Adrenal gland (tissue), 19 donors: Measurements from ENCODE around the gene DNAJC3. TPM values are rescaled to one million over a fixed set of nuclear protein-coding genes. Genes with fewer than 3 reads are reported as not detected.
A peak's percentile ranks its signal among the peaks of the same experiment; 100 is the strongest.

Experiments used
- DNase-seq, 7 donors: peaks; one replicate each; pipeline ENCODE4 v3.0.0-alpha.2; 2019 to 2020
- H3K27ac ChIP-seq, 5 donors: fragments of 200-600 bp; sonication (generic) in 4 of 5; 1 replicate in 3 of 5; 2 replicates in 2 of 5; pipeline versions ENCODE4 v1.5.1 to v1.8.0; 2016 to 2020; ENCODE audit warnings: mild to moderate bottlenecking in 1 of 5
- H3K27me3 ChIP-seq: fragments of 200-600 bp; 2 replicates; pipeline ENCODE4 v1.8.0; 2021
- H3K36me3 ChIP-seq, 2 donors: fragments of 200-600 bp; replicated peaks in 1 of 2; 1 replicate in 1 of 2; 2 replicates in 1 of 2; pipeline versions ENCODE4 v1.5.1 to v1.8.0; 2018 to 2022
- H3K4me1 ChIP-seq, 2 donors: fragments of 200-600 bp; replicated peaks in 1 of 2; 1 replicate in 1 of 2; 2 replicates in 1 of 2; pipeline versions ENCODE4 v1.5.1 to v1.8.0; 2018 to 2021
- H3K4me3 ChIP-seq, 4 donors: fragments of 200-600 bp; sonication (generic) in 3 of 4; one replicate each; pipeline ENCODE4 v1.5.1; 2016 to 2018
- H3K9me3 ChIP-seq, 3 donors: fragments of 200-600 bp; sonication (generic) in 1 of 3; replicated peaks in 1 of 3; 1 replicate in 2 of 3; 2 replicates in 1 of 3; pipeline versions ENCODE4 v1.5.1 to v1.8.0; 2016 to 2021
- POLR2A ChIP-seq, 2 donors: fragments of 450-650 bp; IDR thresholded peaks; one replicate each; pipeline ENCODE4 v1.6.1; 2017; ENCODE audit warnings: antibody characterized with exemption in 2 of 2, mild to moderate bottlenecking in 2 of 2, moderate library complexity in 1 of 2
- WGBS, 4 donors: extraction: QIAGEN DNeasy Blood & Tissue Kit in 2 of 4; methylation state at CpG; one replicate each; pipeline versions ENCODE4 v1.1.5 to v1.1.7; 2013 to 2017; 5-methylcytosine and 5-hydroxymethylcytosine counted together
- intact Hi-C, 2 donors: fragments of 100-400 bp; cut with DNase I; formaldehyde crosslinking; loops; one replicate each; pipeline versions ENCODE4 v1.14.1 to v1.15.0; 2022 to 2023
- long read RNA-seq, 10 donors: library from polyadenylated mRNA in 3 of 10; unstranded in 2 of 10; stranded (forward) in 1 of 10; transcript quantifications; one replicate each; pipeline ENCODE4 v2.0.0 and lab custom pipeline, GENCODE V29; 2021 to 2026
- polyA plus RNA-seq, 3 donors: library from polyadenylated mRNA; stranded (reverse); fragments of 200-250 nt in 2 of 3; fragments of 350-450 nt in 1 of 3; fragmentation: Illumina TruSeq in 1 of 3; extraction: RNeasy Lipid Tissue Mini Kit (QIAGEN cat#74804) in 1 of 3; gene quantifications; one replicate each; pipeline ENCODE4 v1.2.3, GENCODE V29; 2013 to 2014
- total RNA-seq, 9 donors: library from RNA; depleted of rRNA in 4 of 9; stranded (reverse); fragments of >200 nt in 4 of 9; fragments of 120-200 nt in 1 of 9; fragmentation: NEBNext Ultra II Directional in 1 of 9; extraction: Animal tissue kit (Norgen Biotek cat#: 25700) in 1 of 9; gene quantifications; one replicate each; pipeline versions ENCODE4 v1.1.0 to v1.2.4, GENCODE V29; 2013 to 2023
- TF ChIP-seq, protein P1 (sequence below), 6 experiments: fragments of 450-650 bp in 4 of 6; fragments of 200-600 bp in 2 of 6; sonication (generic) in 1 of 6; IDR thresholded peaks; 1 replicate in 5 of 6; 2 replicates in 1 of 6; pipeline versions ENCODE4 v1.5.1 to v1.8.0; 2016 to 2021; ENCODE audit warnings: antibody characterized with exemption in 6 of 6, mild to moderate bottlenecking in 2 of 6, moderate library complexity in 1 of 6
- donor health status: healthy with polysubstance abuse.
- donor health status: Bipolar disorder and iron deficiency.
- donor health status: DM: yes; HTN: yes; CAD: no.
- donor health status: DM: no; HTN: no; CAD: no.
- donor health status: DM: no; HTN: no; CAD: no.
- donor health status: DM: yes; HTN: yes; CAD: no.

Gene DNAJC3, protein sequence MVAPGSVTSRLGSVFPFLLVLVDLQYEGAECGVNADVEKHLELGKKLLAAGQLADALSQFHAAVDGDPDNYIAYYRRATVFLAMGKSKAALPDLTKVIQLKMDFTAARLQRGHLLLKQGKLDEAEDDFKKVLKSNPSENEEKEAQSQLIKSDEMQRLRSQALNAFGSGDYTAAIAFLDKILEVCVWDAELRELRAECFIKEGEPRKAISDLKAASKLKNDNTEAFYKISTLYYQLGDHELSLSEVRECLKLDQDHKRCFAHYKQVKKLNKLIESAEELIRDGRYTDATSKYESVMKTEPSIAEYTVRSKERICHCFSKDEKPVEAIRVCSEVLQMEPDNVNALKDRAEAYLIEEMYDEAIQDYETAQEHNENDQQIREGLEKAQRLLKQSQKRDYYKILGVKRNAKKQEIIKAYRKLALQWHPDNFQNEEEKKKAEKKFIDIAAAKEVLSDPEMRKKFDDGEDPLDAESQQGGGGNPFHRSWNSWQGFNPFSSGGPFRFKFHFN
- total RNA-seq (10 to 100 TPM; 37.4 to 99.0 (median 47.2) TPM), polyA plus RNA-seq (10 to 100 TPM in 1 of 3 donors, 1 to 10 TPM in 2; 8.7 to 71.0 (median 9.4) TPM)
- long read RNA-seq, donor 1, full-length matches to known transcripts: 7 of 7 reads
- long read RNA-seq, donor 1, partial matches to known transcripts: 0 of 7 reads
- long read RNA-seq, donor 1, other reads (novel, unspliced or antisense): 0 of 7 reads
- long read RNA-seq, donor 2, full-length matches to known transcripts: 4 of 4 reads
- long read RNA-seq, donor 2, partial matches to known transcripts: 0 of 4 reads
- long read RNA-seq, donor 2, other reads (novel, unspliced or antisense): 0 of 4 reads
- long read RNA-seq, donor 3, full-length matches to known transcripts: 6 of 6 reads
- long read RNA-seq, donor 3, partial matches to known transcripts: 0 of 6 reads
- long read RNA-seq, donor 3, other reads (novel, unspliced or antisense): 0 of 6 reads
- long read RNA-seq, donor 4, full-length matches to known transcripts: 4 of 117 reads
- long read RNA-seq, donor 4, partial matches to known transcripts: 31 of 117 reads
- long read RNA-seq, donor 4, other reads (novel, unspliced or antisense): 82 of 117 reads
- long read RNA-seq, donor 5, full-length matches to known transcripts: 16 of 22 reads
- long read RNA-seq, donor 5, partial matches to known transcripts: 1 of 22 reads
- long read RNA-seq, donor 5, other reads (novel, unspliced or antisense): 5 of 22 reads
- long read RNA-seq, donor 6, full-length matches to known transcripts: 2 of 39 reads
- long read RNA-seq, donor 6, partial matches to known transcripts: 35 of 39 reads
- long read RNA-seq, donor 6, other reads (novel, unspliced or antisense): 2 of 39 reads
- long read RNA-seq, donor 7, full-length matches to known transcripts: 2 of 2 reads
- long read RNA-seq, donor 7, partial matches to known transcripts: 0 of 2 reads
- long read RNA-seq, donor 7, other reads (novel, unspliced or antisense): 0 of 2 reads
- long read RNA-seq, donor 8, full-length matches to known transcripts: 8 of 8 reads
- long read RNA-seq, donor 8, partial matches to known transcripts: 0 of 8 reads
- long read RNA-seq, donor 8, other reads (novel, unspliced or antisense): 0 of 8 reads
- long read RNA-seq, donor 9, full-length matches to known transcripts: 4 of 4 reads
- long read RNA-seq, donor 9, partial matches to known transcripts: 0 of 4 reads
- long read RNA-seq, donor 9, other reads (novel, unspliced or antisense): 0 of 4 reads
- long read RNA-seq, donor 10, full-length matches to known transcripts: 1 of 1 reads
- long read RNA-seq, donor 10, partial matches to known transcripts: 0 of 1 reads
- long read RNA-seq, donor 10, other reads (novel, unspliced or antisense): 0 of 1 reads

DNA sequence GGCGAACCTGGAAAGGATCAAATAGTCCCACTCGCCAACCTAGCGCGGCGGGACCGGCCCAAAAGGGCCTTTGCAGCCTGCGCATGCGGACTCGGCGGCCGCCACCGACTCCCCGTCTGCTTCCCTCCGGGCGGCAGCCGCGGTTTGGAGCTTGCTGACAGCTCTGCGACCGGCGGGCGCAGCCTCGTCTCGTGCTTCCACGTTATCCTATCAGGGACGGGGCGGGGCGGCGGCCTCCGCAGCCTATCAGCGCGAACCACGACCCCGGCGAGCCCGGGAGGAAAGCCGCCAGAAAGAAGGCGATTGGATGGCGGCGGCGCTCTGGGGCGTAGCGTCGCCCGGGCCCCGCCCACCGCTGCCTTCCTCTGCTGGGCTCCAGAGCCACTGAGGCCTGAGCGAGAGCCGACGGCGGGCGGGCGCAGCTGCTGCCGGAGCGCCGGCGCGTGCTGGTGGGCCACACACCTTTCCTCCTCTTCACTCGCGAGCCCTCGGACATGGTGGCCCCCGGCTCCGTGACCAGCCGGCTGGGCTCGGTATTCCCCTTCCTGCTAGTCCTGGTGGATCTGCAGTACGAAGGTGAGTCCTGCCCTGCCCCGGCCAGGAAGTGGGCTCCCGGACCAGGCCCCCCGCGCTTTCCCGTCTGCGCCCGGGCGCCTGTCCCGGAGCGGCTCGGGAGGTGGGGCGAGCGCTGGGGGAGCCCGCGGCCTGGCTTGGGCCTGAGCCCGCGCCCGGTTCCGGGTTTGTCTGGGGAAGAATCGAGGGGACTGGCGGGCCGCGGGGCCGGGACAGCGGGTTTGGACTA is at the start of gene DNAJC3:
Gene DNAJC3 (plus strand): TSS at position 378 of the 802 bp plus-strand sequence. CDS start 117 bp downstream, at position 495.
- Histone ChIP-seq H3K36me3 (no peaks in the 10 kb centered on the region), H3K9me3 (no peaks in the 10 kb centered on the region), H3K4me3 (peak within 1 kb of the TSS; percentile 40 to 97 (median 86)), H3K4me1 (peaks cover 6 to 47% of the 10 kb centered on the region in 2 donors), H3K27me3 (no peaks in the 10 kb centered on the region), H3K27ac (peak within 1 kb of the TSS; percentile 89 to 98 (median 95))
- peak; percentile 99 for DNase-seq
- TF ChIP-seq, protein P1, sequence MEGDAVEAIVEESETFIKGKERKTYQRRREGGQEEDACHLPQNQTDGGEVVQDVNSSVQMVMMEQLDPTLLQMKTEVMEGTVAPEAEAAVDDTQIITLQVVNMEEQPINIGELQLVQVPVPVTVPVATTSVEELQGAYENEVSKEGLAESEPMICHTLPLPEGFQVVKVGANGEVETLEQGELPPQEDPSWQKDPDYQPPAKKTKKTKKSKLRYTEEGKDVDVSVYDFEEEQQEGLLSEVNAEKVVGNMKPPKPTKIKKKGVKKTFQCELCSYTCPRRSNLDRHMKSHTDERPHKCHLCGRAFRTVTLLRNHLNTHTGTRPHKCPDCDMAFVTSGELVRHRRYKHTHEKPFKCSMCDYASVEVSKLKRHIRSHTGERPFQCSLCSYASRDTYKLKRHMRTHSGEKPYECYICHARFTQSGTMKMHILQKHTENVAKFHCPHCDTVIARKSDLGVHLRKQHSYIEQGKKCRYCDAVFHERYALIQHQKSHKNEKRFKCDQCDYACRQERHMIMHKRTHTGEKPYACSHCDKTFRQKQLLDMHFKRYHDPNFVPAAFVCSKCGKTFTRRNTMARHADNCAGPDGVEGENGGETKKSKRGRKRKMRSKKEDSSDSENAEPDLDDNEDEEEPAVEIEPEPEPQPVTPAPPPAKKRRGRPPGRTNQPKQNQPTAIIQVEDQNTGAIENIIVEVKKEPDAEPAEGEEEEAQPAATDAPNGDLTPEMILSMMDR (IDR thresholded peaks at IDR 0.05): no peak
- peak; percentile 95 to 99 for TF ChIP-seq POLR2A (IDR thresholded peaks at IDR 0.05)
- WGBS, 4 donors: 0 to 7% (median 1%) methylated on average over 3 to 90 of the region's 90 CpGs
- intact Hi-C loops: no loop called here

DNA sequence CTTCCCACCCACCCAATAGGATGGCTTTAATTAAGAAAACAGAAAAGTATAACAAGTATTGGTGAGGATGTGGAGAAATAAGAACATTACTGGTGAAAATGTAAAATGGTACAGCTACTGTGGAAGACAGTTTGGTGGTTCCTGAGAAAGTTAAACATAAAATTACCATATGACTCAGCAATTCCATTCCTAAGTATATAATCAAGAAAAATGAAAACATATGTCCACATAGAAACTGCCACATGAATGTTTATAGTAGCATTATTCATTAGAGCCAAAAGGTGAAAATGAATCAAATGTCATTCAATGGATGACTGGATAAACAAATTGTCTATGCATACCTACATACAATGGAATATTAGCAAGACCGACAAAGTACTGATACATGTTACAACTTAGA is 49.3 kb upstream of the DNAJC3 start:
- no peak for TF ChIP-seq POLR2A (IDR thresholded peaks at IDR 0.05)
- TF ChIP-seq, protein P1 (IDR thresholded peaks at IDR 0.05): no peak
- WGBS, 4 donors: 94 to 100% (median 99%) methylated on average over 1 of the region's 1 CpG
- intact Hi-C loops: loop anchor here in 1 of 2 donors (10.0 kb wide), 1 partner anchor 207 kb away; no protein-coding TSS in a partner anchor
- no peak for DNase-seq
- Histone ChIP-seq H3K4me1 (no peaks in the 10 kb centered on the region), H3K27me3 (no peaks in the 10 kb centered on the region), H3K27ac (no peak overlapping the region), H3K36me3 (peaks cover 0 to 8% of the 10 kb centered on the region in 2 donors), H3K4me3 (no peak overlapping the region), H3K9me3 (no peaks in the 10 kb centered on the region)

DNA sequence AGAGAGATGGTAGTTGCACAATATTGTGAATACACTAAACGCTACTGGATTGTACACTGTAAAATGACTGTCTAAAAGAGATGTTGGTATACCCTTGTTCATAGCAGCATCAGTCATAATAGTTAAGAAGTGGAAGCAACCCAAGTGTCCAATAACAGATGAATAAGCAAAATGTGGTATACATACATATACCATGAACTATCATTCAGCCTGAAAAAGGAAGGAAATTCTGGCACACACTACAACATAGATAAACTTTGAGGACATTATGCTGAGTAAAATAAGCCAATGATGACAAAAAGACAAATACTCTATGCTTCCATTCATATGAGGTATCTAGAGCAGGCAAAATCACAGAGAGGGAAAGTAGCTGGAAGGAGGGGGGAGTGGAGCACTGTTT is 48.5 kb upstream of the DNAJC3 start:
- Histone ChIP-seq H3K36me3 (peaks cover 0 to 8% of the 10 kb centered on the region in 2 donors), H3K4me3 (no peak overlapping the region), H3K9me3 (no peaks in the 10 kb centered on the region), H3K27ac (no peak overlapping the region), H3K4me1 (no peaks in the 10 kb centered on the region), H3K27me3 (no peaks in the 10 kb centered on the region)
- DNase-seq: no peak
- WGBS, 4 donors: 90 to 97% (median 95%) methylated on average over 1 of the region's 1 CpG
- TF ChIP-seq, protein P1 (IDR thresholded peaks at IDR 0.05): no peak
- no peak for TF ChIP-seq POLR2A (IDR thresholded peaks at IDR 0.05)
- intact Hi-C loops: loop anchor here in 1 of 2 donors (10.0 kb wide), 1 partner anchor 206 kb away; no protein-coding TSS in a partner anchor
